GM12878 (cell line): ENCODE data around the gene DLX1. TPM values are rescaled to one million over a fixed set of nuclear protein-coding genes. Genes with fewer than 3 reads are reported as not detected.

ENCODE experiments used
- ATAC-seq: fragments of 200-7000 bp; cut with Tn5 transposase; 3 replicates; pipeline ENCODE4 v1.9.1; 2020; ENCODE audit warnings: mild to moderate bottlenecking, moderate library complexity
- BruUV-seq: library from RNA; stranded (reverse); fragments of 400-500 nt; replicated peaks from 2 replicates; lab custom pipeline; 2021; lab: Mats Ljungman, UMichigan
- CTCF ChIA-PET: fragments of 300-600 bp; sonication (Branson Sonifier 250); formaldehyde crosslinking; extraction: SDS; loops from one replicate; lab custom pipeline; 2021; ENCODE audit warnings: inconsistent platforms; lab: Yijun Ruan, JAX
- POLR2A ChIA-PET: fragments of 350-600 bp; formaldehyde crosslinking; extraction: SDS; loops from one replicate; lab custom pipeline; 2021; ENCODE audit warnings: inconsistent platforms; lab: Charles Lee
- RAD21 ChIA-PET: fragments of 300-600 bp; sonication (Branson Sonifier 250); formaldehyde crosslinking; loops from one replicate; lab custom pipeline; 2023; ENCODE audit warnings: antibody characterized with exemption; ENCODE audit not compliant: unreplicated experiment; lab: Charles Lee
- SMC1A ChIA-PET: fragments of 300-600 bp; sonication (Branson Sonifier 250); formaldehyde crosslinking; loops from one replicate; lab custom pipeline; 2023; ENCODE audit not compliant: unreplicated experiment, uncharacterized antibody; lab: Charles Lee
- DNase-seq: peaks from one replicate; pipeline ENCODE4 v3.0.0-alpha.2; 2011; ENCODE audit warnings: low read depth, low spot score
- FAIRE-seq: peaks from 3 replicates; lab custom pipeline; 2011; peaks lifted over from hg19 to GRCh38; lab: Jason Lieb, UNC
- H2AFZ ChIP-seq: 2 replicates; pipeline ENCODE4 v1.6.0; 2011; ENCODE audit warnings: low read depth, low read length, control low read depth; ENCODE audit not compliant: control insufficient read depth
- H3K27ac ChIP-seq: 2 replicates; pipeline ENCODE4 v1.5.1; 2011; ENCODE audit warnings: control low read depth; ENCODE audit not compliant: control insufficient read depth, insufficient read depth
- H3K27me3 ChIP-seq, 2 experiments: replicated peaks in 1 of 2; 2 replicates each; pipeline versions ENCODE4 v1.6.0 to v1.6.1; 2011; ENCODE audit warnings: low read length in 1 of 2; ENCODE audit not compliant: control insufficient read depth in 2 of 2, insufficient read depth in 2 of 2
- H3K36me3 ChIP-seq, 2 experiments: 2 replicates each; pipeline ENCODE4 v1.5.1; 2011; ENCODE audit warnings: low read length in 1 of 2; ENCODE audit not compliant: control insufficient read depth in 2 of 2, insufficient read depth in 2 of 2
- H3K4me1 ChIP-seq: 2 replicates; pipeline ENCODE4 v1.6.1; 2011; ENCODE audit warnings: mild to moderate bottlenecking, low read length, moderate library complexity, mixed read lengths; ENCODE audit not compliant: control insufficient read depth, insufficient read depth
- H3K4me2 ChIP-seq: 2 replicates; pipeline ENCODE4 v1.6.0; 2011; ENCODE audit warnings: control low read depth; ENCODE audit not compliant: control insufficient read depth, insufficient read depth
- H3K4me3 ChIP-seq: fragments of 200-600 bp; sonication (generic); 2 replicates; pipeline ENCODE4 v1.5.1; 2016
- H3K79me2 ChIP-seq: 2 replicates; pipeline ENCODE4 v1.6.0; 2011; ENCODE audit warnings: low read length; ENCODE audit not compliant: control insufficient read depth, insufficient read depth
- H3K9ac ChIP-seq: 2 replicates; pipeline ENCODE4 v1.8.0; 2011; ENCODE audit warnings: low read length, control low read depth, mixed read lengths; ENCODE audit not compliant: control insufficient read depth, insufficient read depth
- H3K9me3 ChIP-seq: replicated peaks from 3 replicates; pipeline ENCODE4 v1.5.1; 2011; ENCODE audit warnings: mild to moderate bottlenecking, low read length; ENCODE audit not compliant: control insufficient read depth, insufficient read depth
- H4K20me1 ChIP-seq: 2 replicates; pipeline ENCODE4 v1.6.0; 2011; ENCODE audit not compliant: control insufficient read depth, insufficient read depth
- JUND ChIP-seq: IDR thresholded peaks from 2 replicates; pipeline ENCODE4 v1.6.1; 2012; ENCODE audit warnings: low read depth, mild to moderate bottlenecking, low read length, improper control_type of control experiment, moderate library complexity
- KDM1A ChIP-seq: fragments of 200-600 bp; sonication (generic); IDR thresholded peaks from 2 replicates; pipeline ENCODE4 v1.6.1; 2016; ENCODE audit warnings: borderline replicate concordance
- MYB ChIP-seq: fragments of 150-350 bp; IDR thresholded peaks from 2 replicates; pipeline ENCODE4 v1.6.1; 2014; ENCODE audit warnings: mild to moderate bottlenecking, low read depth, low read length, borderline replicate concordance
- NBN ChIP-seq: fragments of 450-650 bp; IDR thresholded peaks from 2 replicates; pipeline ENCODE4 v1.6.1; 2016
- NFIC ChIP-seq: IDR thresholded peaks from 2 replicates; pipeline ENCODE4 v1.6.1; 2012; ENCODE audit warnings: low read depth, mild to moderate bottlenecking, inconsistent platforms, low read length, moderate library complexity
- POLR2A ChIP-seq: IDR thresholded peaks from 2 replicates; pipeline ENCODE4 v1.6.1; 2011; ENCODE audit warnings: low read depth, mild to moderate bottlenecking, low read length
- SMAD1 ChIP-seq: fragments of 450-650 bp; IDR thresholded peaks from 2 replicates; pipeline ENCODE4 v1.6.1; 2018; ENCODE audit warnings: mild to moderate bottlenecking, low read depth; ENCODE audit not compliant: partially characterized antibody
- SMAD5 ChIP-seq: IDR thresholded peaks from 2 replicates; pipeline ENCODE4 v1.6.1; 2016; ENCODE audit warnings: antibody characterized with exemption, low read depth
- YBX1 ChIP-seq: fragments of 450-650 bp; IDR thresholded peaks from 2 replicates; pipeline ENCODE4 v1.6.1; 2016; ENCODE audit warnings: antibody characterized with exemption
- ZNF207 ChIP-seq: fragments of 450-650 bp; IDR thresholded peaks from 2 replicates; pipeline ENCODE4 v1.6.1; 2014; ENCODE audit warnings: antibody characterized with exemption, mild to moderate bottlenecking, borderline replicate concordance
- ZNF217 ChIP-seq: fragments of 450-650 bp; IDR thresholded peaks from 2 replicates; pipeline ENCODE4 v1.6.1; 2017; ENCODE audit warnings: antibody characterized with exemption, mild to moderate bottlenecking
- WGBS: methylation state at CpG from one replicate; pipeline ENCODE4 v1.1.6; 2016; ENCODE audit warnings: low lambda C conversion rate; ENCODE audit not compliant: insufficient replicate concordance, insufficient coverage; ENCODE audit errors: missing lambda C conversion rate; 5-methylcytosine and 5-hydroxymethylcytosine counted together
- in situ Hi-C: fragments of 300-500 bp; cut with MboI; formaldehyde crosslinking; loops from 9 replicates; pipeline ENCODE4 v1.14.3; 2018; ENCODE audit warnings: mixed read lengths
- intact Hi-C: fragments of 100-400 bp; cut with micrococcal nuclease; formaldehyde crosslinking; loops from one replicate; pipeline ENCODE4 v1.14.2; 2022; ENCODE audit not compliant: unreplicated experiment
- polyA plus RNA-seq, 11 experiments: library from polyadenylated mRNA; depleted of rRNA in 4 of 11; unstranded in 6 of 11; stranded (reverse) in 5 of 11; fragments of >200 nt; fragmentation: Nextera tagmentation in 4 of 11; fragmentation: Illumina TruSeq in 1 of 11; extraction: Ambion mirVana in 4 of 11; extraction: Trizol in 1 of 11; gene quantifications; 1 replicate in 1 of 11; 2 replicates in 10 of 11; pipeline versions ENCODE4 v1.2.1 to v1.2.3, GENCODE V29; 2011 to 2016; ENCODE audit warnings: inconsistent platforms in 2 of 11, missing spikeins in 2 of 11, low read depth in 1 of 11
- total RNA-seq, 4 experiments: library from RNA; depleted of rRNA in 3 of 4; stranded (reverse); fragments of >200 nt in 3 of 4; fragmentation: Illumina TruSeq in 1 of 4; extraction: Trizol in 1 of 4; gene quantifications; 2 replicates each; pipeline versions ENCODE4 v1.2.1 to v1.2.3, GENCODE V29; 2013 to 2021

Gene DLX1
- total and polyA plus RNA-seq, 10 of the 15 experiments (the other 5 are each of a cell fraction or from before 2014, with no cell fraction given) = 0.06 TPM; not detected in 9

- H3K4me1 ChIP-seq = peaks cover 7% of the 10 kb centered on the region
- no peak overlapping the region for H3K4me2 ChIP-seq
- H4K20me1 ChIP-seq = peaks cover 6% of the 10 kb centered on the region; the same call in 1 of the 2 replicates
- H3K79me2 ChIP-seq = no peaks in the 10 kb centered on the region
- H3K27me3 ChIP-seq = peaks cover 37 to 58% of the 10 kb centered on the region in 2 experiments
- H3K4me3 ChIP-seq = no peak overlapping the region
- intact Hi-C loops = no loop called here
- 28% methylated on average over 11 of the region's 11 CpGs for WGBS
- H3K9me3 ChIP-seq = no peaks in the 10 kb centered on the region; the same call in 2 of the 3 replicates
- ChIA-PET POLR2A (no interaction called here), RAD21 (no interaction called here), CTCF (interaction anchor here (0.6 to 1.2 kb wide), 4 partner anchors 11 to 36 kb away, joined by 3 to 4 read pairs (median 3); partner anchors contain the start of gene DLX2), SMC1A (interaction anchor here (1.2 kb wide), 1 partner anchor 40 kb away, joined by 4 read pairs; no protein-coding TSS in a partner anchor)
- no peak overlapping the region for H3K9ac ChIP-seq
- H3K27ac ChIP-seq = no peak overlapping the region
- in situ Hi-C loops = no loop called here
- ATAC-seq (no peak), FAIRE-seq (no peak), DNase-seq (no peak)
- no peak overlapping the region for H2AFZ ChIP-seq
- TF ChIP-seq NBN = no peak
- no peak for TF ChIP-seq ZNF207
- no peak for TF ChIP-seq ZNF217
- TF ChIP-seq MYB = no peak
- no peak for TF ChIP-seq JUND
- no peak for TF ChIP-seq SMAD1
- TF ChIP-seq KDM1A = no peak
- TF ChIP-seq POLR2A = no peak
- TF ChIP-seq NFIC = no peak
- no peak for TF ChIP-seq YBX1
- no peak for TF ChIP-seq SMAD5
- no TSS peak for BruUV-seq
- no peaks in the 10 kb centered on the region for H3K36me3 ChIP-seq
These were observed 6.7 kb downstream of the DLX1 start for GRCh38 chr2:172091761-172092566.
